ENCODE results near the gene SLC2A6. TPM values are rescaled to one million over a fixed set of nuclear protein-coding genes. Genes with fewer than 3 reads are reported as not detected.

The SLC2A6 gene
- total and polyA plus RNA-seq, 2 donors from 2014 or later = 2.5 to 5.8 TPM

GRCh38 chr9:133440874-133441273 is 38.0 kb downstream of the SLC2A6 start:
- FAIRE-seq (no peak), DNase-seq (no peak)
- TF ChIP-seq, protein P1, sequence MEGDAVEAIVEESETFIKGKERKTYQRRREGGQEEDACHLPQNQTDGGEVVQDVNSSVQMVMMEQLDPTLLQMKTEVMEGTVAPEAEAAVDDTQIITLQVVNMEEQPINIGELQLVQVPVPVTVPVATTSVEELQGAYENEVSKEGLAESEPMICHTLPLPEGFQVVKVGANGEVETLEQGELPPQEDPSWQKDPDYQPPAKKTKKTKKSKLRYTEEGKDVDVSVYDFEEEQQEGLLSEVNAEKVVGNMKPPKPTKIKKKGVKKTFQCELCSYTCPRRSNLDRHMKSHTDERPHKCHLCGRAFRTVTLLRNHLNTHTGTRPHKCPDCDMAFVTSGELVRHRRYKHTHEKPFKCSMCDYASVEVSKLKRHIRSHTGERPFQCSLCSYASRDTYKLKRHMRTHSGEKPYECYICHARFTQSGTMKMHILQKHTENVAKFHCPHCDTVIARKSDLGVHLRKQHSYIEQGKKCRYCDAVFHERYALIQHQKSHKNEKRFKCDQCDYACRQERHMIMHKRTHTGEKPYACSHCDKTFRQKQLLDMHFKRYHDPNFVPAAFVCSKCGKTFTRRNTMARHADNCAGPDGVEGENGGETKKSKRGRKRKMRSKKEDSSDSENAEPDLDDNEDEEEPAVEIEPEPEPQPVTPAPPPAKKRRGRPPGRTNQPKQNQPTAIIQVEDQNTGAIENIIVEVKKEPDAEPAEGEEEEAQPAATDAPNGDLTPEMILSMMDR (IDR thresholded peaks at IDR 0.05; ENCODE audit: borderline replicate concordance, extremely low read depth, insufficient read depth) = no peak
- Histone ChIP-seq H3K36me3 (ENCODE audit: control insufficient read depth in 2 of 3, insufficient read depth in 3 of 3, low read length in 3 of 3) (no peaks in the 10 kb centered on the region), H3K4me3 (ENCODE audit: low read length in 3 of 3) (no peak overlapping the region), H3K27me3 (ENCODE audit: control insufficient read depth, insufficient read depth, low read length) (no peaks in the 10 kb centered on the region), H3K9me3 (ENCODE audit: control insufficient read depth in 2 of 3, insufficient read depth in 1 of 3, low read length in 3 of 3) (no peaks in the 10 kb centered on the region), H3K9ac (ENCODE audit: low read length in 3 of 3) (no peak overlapping the region), H3K4me1 (ENCODE audit: control insufficient read depth in 2 of 3, insufficient read depth in 2 of 3, low read depth in 1 of 3, low read length in 3 of 3) (no peaks in the 10 kb centered on the region), H3K27ac (ENCODE audit: low read depth in 2 of 2, low read length in 2 of 2) (no peak overlapping the region)
- intact Hi-C loops (cut with DNase I) = no loop called here

DNA sequence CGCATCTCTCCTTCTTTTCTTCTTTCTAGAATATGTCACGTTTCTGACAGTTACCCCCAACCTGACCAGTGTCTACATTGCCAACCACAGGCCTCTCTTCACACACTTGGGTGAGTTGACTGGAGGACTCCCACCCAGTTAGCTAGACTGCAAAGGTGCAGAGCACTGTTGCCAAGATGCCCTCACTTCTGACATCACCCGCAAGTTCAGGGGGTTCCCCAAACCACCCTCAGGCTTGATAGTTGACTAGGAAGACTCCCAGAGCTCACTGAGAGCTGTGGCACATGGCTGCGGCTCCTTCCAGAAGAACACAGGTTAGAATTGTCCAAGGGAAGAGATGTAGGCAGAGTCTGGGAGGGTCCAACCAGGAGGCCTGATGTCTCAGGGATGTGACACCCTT is 39.6 kb downstream of the SLC2A6 start:
- TF ChIP-seq, protein P1 (IDR thresholded peaks at IDR 0.05; ENCODE audit: borderline replicate concordance, extremely low read depth, insufficient read depth) = no peak
- FAIRE-seq = no peak
- Histone ChIP-seq H3K9ac (ENCODE audit: low read length in 3 of 3) (no peak overlapping the region), H3K9me3 (ENCODE audit: control insufficient read depth in 2 of 3, insufficient read depth in 1 of 3, low read length in 3 of 3) (no peaks in the 10 kb centered on the region), H3K27ac (ENCODE audit: low read depth in 2 of 2, low read length in 2 of 2) (no peak overlapping the region), H3K4me3 (ENCODE audit: low read length in 3 of 3) (no peak overlapping the region), H3K36me3 (ENCODE audit: control insufficient read depth in 2 of 3, insufficient read depth in 3 of 3, low read length in 3 of 3) (no peaks in the 10 kb centered on the region), H3K27me3 (ENCODE audit: control insufficient read depth, insufficient read depth, low read length) (no peaks in the 10 kb centered on the region), H3K4me1 (ENCODE audit: control insufficient read depth in 2 of 3, insufficient read depth in 2 of 3, low read depth in 1 of 3, low read length in 3 of 3) (no peaks in the 10 kb centered on the region)
- no peak for DNase-seq
- intact Hi-C loops (cut with DNase I) = no loop called here

DNA sequence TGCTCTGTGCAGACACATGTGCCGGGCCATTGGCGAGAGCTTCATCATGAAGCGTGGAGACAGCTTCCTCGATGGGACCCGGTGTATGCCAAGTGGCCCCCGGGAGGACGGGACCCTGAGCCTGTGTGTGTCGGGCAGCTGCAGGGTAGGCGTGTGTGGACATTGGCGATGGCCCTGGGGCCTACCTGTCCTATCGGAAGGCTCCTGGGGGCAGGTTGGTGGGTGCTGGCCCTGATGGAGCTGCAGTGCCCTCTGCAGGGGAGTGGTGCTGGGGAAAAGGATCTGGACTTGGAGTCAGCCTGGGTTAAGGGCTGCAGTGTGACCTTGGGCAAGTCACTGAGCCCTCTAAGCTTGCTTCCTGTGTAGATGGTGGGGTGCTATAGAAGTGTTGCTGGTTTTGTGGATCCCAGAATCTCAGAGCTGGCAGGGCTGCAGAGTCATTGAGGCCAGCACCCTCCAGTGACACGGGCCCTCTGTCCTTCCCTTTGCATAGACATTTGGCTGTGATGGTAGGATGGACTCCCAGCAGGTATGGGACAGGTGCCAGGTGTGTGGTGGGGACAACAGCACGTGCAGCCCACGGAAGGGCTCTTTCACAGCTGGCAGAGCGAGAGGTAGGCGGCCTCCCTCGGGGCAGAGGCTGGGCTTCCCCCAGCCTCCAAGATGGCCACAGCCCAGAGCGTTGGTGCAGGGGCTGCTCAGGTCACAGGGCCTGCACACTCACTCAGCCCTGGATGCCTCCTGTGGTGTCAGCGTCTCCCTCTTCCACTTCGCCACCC is 41.0 kb downstream of the SLC2A6 start:
- TF ChIP-seq, protein P1 (IDR thresholded peaks at IDR 0.05; ENCODE audit: borderline replicate concordance, extremely low read depth, insufficient read depth) = peak; percentile 7
- intact Hi-C loops (cut with DNase I) = no loop called here
- FAIRE-seq = no peak
- Histone ChIP-seq H3K4me3 (ENCODE audit: low read length in 3 of 3) (no peak overlapping the region), H3K36me3 (ENCODE audit: control insufficient read depth in 2 of 3, insufficient read depth in 3 of 3, low read length in 3 of 3) (no peaks in the 10 kb centered on the region), H3K4me1 (ENCODE audit: control insufficient read depth in 2 of 3, insufficient read depth in 2 of 3, low read depth in 1 of 3, low read length in 3 of 3) (no peaks in the 10 kb centered on the region), H3K27ac (ENCODE audit: low read depth in 2 of 2, low read length in 2 of 2) (no peak overlapping the region), H3K27me3 (ENCODE audit: control insufficient read depth, insufficient read depth, low read length) (no peaks in the 10 kb centered on the region), H3K9ac (ENCODE audit: low read length in 3 of 3) (no peak overlapping the region), H3K9me3 (ENCODE audit: control insufficient read depth in 2 of 3, insufficient read depth in 1 of 3, low read length in 3 of 3) (no peaks in the 10 kb centered on the region)
- DNase-seq = peak in 1 of 5 donors; percentile 66

Measured in kidney (tissue), 14 donors.